ENCODE measurements around the gene MTCL3.

DNA sequence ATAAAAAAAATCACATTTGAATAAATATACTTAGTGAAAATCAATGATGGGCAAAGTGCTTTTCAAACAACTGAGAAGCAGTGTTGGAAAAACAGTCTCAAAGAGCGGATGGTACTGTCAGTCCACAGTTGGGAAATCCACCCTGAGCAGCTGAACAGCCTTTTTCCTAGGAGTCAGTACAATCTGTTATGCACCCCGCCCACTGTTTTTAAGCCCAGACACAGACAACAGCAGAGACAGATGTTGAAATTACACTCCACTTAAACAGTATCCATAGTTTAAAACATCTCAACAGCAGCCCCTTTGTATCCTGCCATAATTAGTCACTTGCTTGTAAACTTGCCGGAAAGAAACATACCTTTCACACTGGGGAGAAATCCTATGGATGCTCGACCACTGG is 60.3 kb downstream of the MTCL3 start:
- TF ChIP-seq, protein P1, sequence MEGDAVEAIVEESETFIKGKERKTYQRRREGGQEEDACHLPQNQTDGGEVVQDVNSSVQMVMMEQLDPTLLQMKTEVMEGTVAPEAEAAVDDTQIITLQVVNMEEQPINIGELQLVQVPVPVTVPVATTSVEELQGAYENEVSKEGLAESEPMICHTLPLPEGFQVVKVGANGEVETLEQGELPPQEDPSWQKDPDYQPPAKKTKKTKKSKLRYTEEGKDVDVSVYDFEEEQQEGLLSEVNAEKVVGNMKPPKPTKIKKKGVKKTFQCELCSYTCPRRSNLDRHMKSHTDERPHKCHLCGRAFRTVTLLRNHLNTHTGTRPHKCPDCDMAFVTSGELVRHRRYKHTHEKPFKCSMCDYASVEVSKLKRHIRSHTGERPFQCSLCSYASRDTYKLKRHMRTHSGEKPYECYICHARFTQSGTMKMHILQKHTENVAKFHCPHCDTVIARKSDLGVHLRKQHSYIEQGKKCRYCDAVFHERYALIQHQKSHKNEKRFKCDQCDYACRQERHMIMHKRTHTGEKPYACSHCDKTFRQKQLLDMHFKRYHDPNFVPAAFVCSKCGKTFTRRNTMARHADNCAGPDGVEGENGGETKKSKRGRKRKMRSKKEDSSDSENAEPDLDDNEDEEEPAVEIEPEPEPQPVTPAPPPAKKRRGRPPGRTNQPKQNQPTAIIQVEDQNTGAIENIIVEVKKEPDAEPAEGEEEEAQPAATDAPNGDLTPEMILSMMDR (IDR thresholded peaks at IDR 0.05; ENCODE audit: low read depth, low read length, missing input control) = no peak
- TF ChIP-seq, protein P2, sequence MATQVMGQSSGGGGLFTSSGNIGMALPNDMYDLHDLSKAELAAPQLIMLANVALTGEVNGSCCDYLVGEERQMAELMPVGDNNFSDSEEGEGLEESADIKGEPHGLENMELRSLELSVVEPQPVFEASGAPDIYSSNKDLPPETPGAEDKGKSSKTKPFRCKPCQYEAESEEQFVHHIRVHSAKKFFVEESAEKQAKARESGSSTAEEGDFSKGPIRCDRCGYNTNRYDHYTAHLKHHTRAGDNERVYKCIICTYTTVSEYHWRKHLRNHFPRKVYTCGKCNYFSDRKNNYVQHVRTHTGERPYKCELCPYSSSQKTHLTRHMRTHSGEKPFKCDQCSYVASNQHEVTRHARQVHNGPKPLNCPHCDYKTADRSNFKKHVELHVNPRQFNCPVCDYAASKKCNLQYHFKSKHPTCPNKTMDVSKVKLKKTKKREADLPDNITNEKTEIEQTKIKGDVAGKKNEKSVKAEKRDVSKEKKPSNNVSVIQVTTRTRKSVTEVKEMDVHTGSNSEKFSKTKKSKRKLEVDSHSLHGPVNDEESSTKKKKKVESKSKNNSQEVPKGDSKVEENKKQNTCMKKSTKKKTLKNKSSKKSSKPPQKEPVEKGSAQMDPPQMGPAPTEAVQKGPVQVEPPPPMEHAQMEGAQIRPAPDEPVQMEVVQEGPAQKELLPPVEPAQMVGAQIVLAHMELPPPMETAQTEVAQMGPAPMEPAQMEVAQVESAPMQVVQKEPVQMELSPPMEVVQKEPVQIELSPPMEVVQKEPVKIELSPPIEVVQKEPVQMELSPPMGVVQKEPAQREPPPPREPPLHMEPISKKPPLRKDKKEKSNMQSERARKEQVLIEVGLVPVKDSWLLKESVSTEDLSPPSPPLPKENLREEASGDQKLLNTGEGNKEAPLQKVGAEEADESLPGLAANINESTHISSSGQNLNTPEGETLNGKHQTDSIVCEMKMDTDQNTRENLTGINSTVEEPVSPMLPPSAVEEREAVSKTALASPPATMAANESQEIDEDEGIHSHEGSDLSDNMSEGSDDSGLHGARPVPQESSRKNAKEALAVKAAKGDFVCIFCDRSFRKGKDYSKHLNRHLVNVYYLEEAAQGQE (IDR thresholded peaks at IDR 0.05) = no peak
- no peak for TF ChIP-seq GABPA (IDR thresholded peaks at IDR 0.05 in 1 of 2, conservative IDR thresholded peaks at IDR 0.05 in 1 of 2)
- TF ChIP-seq RAD21 (IDR thresholded peaks at IDR 0.05) = no peak
- TF ChIP-seq, protein P3, sequence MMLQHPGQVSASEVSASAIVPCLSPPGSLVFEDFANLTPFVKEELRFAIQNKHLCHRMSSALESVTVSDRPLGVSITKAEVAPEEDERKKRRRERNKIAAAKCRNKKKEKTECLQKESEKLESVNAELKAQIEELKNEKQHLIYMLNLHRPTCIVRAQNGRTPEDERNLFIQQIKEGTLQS (IDR thresholded peaks at IDR 0.05) = peak; percentile 33
- TF ChIP-seq RXRA (IDR thresholded peaks at IDR 0.05) = peak; percentile 24 to 25
- TF ChIP-seq, protein P4, sequence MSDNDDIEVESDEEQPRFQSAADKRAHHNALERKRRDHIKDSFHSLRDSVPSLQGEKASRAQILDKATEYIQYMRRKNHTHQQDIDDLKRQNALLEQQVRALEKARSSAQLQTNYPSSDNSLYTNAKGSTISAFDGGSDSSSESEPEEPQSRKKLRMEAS (IDR thresholded peaks at IDR 0.05) = peak; percentile 21
- TF ChIP-seq EGR1 (IDR thresholded peaks at IDR 0.05; ENCODE audit: low read depth in 2 of 2) = peak in 1 of 2 donors; percentile 45
- no peak for TF ChIP-seq FOXA1 (IDR thresholded peaks at IDR 0.05)
